A549 treated with ZK216348 at 1 μM for 4 hours (cell line): ENCODE results near the gene DACH1. TPM values are rescaled to one million over a fixed set of nuclear protein-coding genes. Genes with fewer than 3 reads are reported as not detected.

Experiments used
- total RNA-seq: library from RNA; stranded (reverse); fragments of 200-300 nt; extraction: Qiagen RNA extraction; gene quantifications from 5 replicates; pipeline ENCODE4 v1.2.3, GENCODE V29; 2022; ENCODE audit warnings: low read depth

DACH1 gene
- total RNA-seq: not detected in 5 replicates

DNA sequence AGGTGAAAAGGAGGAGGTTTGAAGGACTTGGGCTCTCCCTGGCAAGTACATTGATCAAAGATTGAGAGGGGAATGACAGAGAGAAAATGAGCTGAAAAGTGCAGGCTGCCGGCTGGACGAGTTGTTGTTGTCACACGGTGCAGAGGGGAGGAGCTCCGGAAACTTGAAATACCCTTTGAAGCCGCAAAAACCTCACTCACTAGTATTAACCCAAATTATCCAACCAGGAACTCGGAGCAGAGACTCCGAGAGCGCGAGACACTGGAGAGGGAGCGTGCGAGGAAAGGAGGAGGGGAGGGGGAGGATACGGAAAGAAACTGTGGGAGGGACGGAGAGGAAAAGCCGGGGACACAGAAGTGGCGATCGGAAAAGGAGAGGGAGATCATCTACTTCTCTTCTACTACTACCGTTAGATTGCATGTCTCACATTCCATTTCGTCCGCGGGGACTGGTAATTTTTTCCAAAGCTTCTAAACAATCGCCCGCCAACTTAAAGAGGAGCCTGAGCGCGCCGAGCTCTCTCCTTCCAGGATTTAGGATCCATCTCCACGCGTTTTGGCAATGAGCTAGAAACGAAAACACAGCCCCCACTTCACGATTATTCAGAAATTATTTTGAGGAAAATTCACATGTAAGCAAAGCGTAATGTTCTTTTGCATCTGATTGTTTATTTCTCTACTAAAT, at the start of gene DACH1:
DACH1 (minus strand) TSS at position 74 of the 684 bp plus-strand sequence.

